Suprapubic skin (tissue), 4 donors: ENCODE results near the gene LARGE1. TPM values are rescaled to one million over a fixed set of nuclear protein-coding genes. Genes with fewer than 3 reads are reported as not detected.
"Not testable (repeated sequence)": the region's sequence is repeated elsewhere in the genome, so short reads cannot be mapped to it uniquely, and the experiment has no call there.

ENCODE experiments used
- DNase-seq, 2 donors: peaks; one replicate each; pipeline ENCODE4 v3.0.0-alpha.2; 2019; ENCODE audit warnings: low spot score in 2 of 2
- H3K27ac ChIP-seq: fragments of 200-600 bp; sonication (generic); one replicate; pipeline ENCODE4 v1.5.1; 2019
- H3K27me3 ChIP-seq: fragments of 200-600 bp; sonication (generic); one replicate; pipeline ENCODE4 v1.5.1; 2019
- H3K36me3 ChIP-seq: fragments of 200-600 bp; sonication (generic); one replicate; pipeline ENCODE4 v1.5.1; 2019
- H3K4me1 ChIP-seq: fragments of 200-600 bp; sonication (generic); one replicate; pipeline ENCODE4 v1.5.1; 2019
- H3K4me3 ChIP-seq: fragments of 200-600 bp; sonication (generic); one replicate; pipeline ENCODE4 v1.5.1; 2019; ENCODE audit warnings: mild to moderate bottlenecking
- H3K9me3 ChIP-seq: fragments of 200-600 bp; sonication (generic); one replicate; pipeline ENCODE4 v1.5.1; 2019
- EP300 ChIP-seq: sonication (generic); formaldehyde crosslinking; IDR thresholded peaks from one replicate; pipeline ENCODE4 v1.6.1; 2017; ENCODE audit warnings: antibody characterized with exemption
- POLR2A ChIP-seq, 2 donors: fragments of 450-650 bp; IDR thresholded peaks; one replicate each; pipeline ENCODE4 v1.6.1; 2017; ENCODE audit warnings: antibody characterized with exemption in 2 of 2, mild to moderate bottlenecking in 2 of 2, moderate library complexity in 2 of 2
- POLR2AphosphoS5 ChIP-seq, 3 donors: sonication (generic); formaldehyde crosslinking; IDR thresholded peaks; one replicate each; pipeline ENCODE4 v1.6.1; 2017; ENCODE audit warnings: antibody characterized with exemption in 3 of 3
- WGBS: methylation state at CpG from one replicate; pipeline ENCODE4 v1.1.5; 2018; 5-methylcytosine and 5-hydroxymethylcytosine counted together
- total RNA-seq, 4 donors: library from RNA; depleted of rRNA; stranded (reverse); fragments of >200 nt; gene quantifications; one replicate each; pipeline ENCODE4 v1.1.0, GENCODE V29; 2016
- TF ChIP-seq, protein P1 (sequence below), 2 donors: fragments of 200-600 bp in 1 of 2; fragments of 450-650 bp in 1 of 2; sonication (generic) in 1 of 2; IDR thresholded peaks; one replicate each; pipeline ENCODE4 v1.5.1; 2016 to 2019; ENCODE audit warnings: antibody characterized with exemption in 2 of 2, mild to moderate bottlenecking in 1 of 2, moderate library complexity in 1 of 2

The LARGE1 gene
- total RNA-seq, 4 donors from 2014 or later, result 12.1 to 41.6 (median 21.1) TPM

GRCh38 chr22:33464698-33465097 is 455.6 kb downstream of the LARGE1 start:
- no peak for DNase-seq
- H3K4me3 ChIP-seq, result no peak overlapping the region
- H3K9me3 ChIP-seq, result peaks cover 6% of the 10 kb centered on the region
- WGBS, result 91% methylated on average over 2 of the region's 2 CpGs
- H3K36me3 ChIP-seq, result no peaks in the 10 kb centered on the region
- H3K4me1 ChIP-seq, result no peaks in the 10 kb centered on the region
- H3K27me3 ChIP-seq, result no peaks in the 10 kb centered on the region
- TF ChIP-seq POLR2A (IDR thresholded peaks at IDR 0.05) (no peak), EP300 (no peak), POLR2AphosphoS5 (IDR thresholded peaks at IDR 0.05) (no peak)
- TF ChIP-seq, protein P1, sequence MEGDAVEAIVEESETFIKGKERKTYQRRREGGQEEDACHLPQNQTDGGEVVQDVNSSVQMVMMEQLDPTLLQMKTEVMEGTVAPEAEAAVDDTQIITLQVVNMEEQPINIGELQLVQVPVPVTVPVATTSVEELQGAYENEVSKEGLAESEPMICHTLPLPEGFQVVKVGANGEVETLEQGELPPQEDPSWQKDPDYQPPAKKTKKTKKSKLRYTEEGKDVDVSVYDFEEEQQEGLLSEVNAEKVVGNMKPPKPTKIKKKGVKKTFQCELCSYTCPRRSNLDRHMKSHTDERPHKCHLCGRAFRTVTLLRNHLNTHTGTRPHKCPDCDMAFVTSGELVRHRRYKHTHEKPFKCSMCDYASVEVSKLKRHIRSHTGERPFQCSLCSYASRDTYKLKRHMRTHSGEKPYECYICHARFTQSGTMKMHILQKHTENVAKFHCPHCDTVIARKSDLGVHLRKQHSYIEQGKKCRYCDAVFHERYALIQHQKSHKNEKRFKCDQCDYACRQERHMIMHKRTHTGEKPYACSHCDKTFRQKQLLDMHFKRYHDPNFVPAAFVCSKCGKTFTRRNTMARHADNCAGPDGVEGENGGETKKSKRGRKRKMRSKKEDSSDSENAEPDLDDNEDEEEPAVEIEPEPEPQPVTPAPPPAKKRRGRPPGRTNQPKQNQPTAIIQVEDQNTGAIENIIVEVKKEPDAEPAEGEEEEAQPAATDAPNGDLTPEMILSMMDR (IDR thresholded peaks at IDR 0.05), result no peak
- no peak overlapping the region for H3K27ac ChIP-seq

DNA sequence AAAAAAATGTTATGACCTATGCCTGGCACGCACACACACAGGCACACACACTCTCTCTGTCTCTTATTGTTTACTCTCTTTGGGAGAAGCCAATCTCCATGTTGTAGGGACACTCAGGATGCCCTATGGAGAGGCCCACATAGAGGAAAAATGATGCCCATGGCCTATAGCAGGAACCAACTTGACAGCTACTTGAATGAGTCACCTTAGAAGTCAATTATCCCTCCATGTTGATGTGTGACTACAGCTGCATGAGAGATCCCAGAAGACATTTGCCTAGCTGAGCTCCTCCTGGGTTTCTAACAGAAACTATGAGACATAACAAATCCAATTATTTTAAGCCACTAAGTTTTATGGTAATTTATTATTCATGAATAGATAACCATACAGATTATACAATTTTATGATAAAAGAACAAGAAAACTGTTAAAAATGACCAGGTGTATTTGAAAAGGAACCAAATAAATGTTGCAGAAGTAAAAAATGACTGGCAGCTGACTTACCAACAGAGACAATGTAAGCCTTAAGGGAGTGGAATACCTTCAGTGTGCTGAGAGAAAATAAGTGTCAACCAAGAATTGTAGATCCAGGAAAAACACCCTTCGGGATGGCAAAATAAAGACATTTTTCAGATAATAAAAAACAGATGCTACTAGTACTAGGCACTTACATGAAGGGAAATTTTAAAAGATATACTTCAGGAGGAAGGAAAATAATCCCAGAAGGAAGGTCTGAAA is 458.4 kb downstream of the LARGE1 start:
- H3K4me1 ChIP-seq, result no peaks in the 10 kb centered on the region
- H3K9me3 ChIP-seq, result peaks cover 6% of the 10 kb centered on the region
- DNase-seq, result no peak
- H3K27me3 ChIP-seq, result no peaks in the 10 kb centered on the region
- H3K27ac ChIP-seq, result no peak overlapping the region
- no peaks in the 10 kb centered on the region for H3K36me3 ChIP-seq
- TF ChIP-seq, protein P1 (IDR thresholded peaks at IDR 0.05), result no peak
- TF ChIP-seq EP300 (no peak), POLR2AphosphoS5 (IDR thresholded peaks at IDR 0.05) (no peak), POLR2A (IDR thresholded peaks at IDR 0.05) (no peak)
- WGBS, result 62% methylated on average over 2 of the region's 2 CpGs
- no peak overlapping the region for H3K4me3 ChIP-seq

GRCh38 chr22:33461245-33461644 is 459.0 kb downstream of the LARGE1 start:
- not testable (repeated sequence) for H3K4me1 ChIP-seq, H3K4me3 ChIP-seq, DNase-seq, H3K27me3 ChIP-seq, H3K9me3 ChIP-seq, H3K27ac ChIP-seq, H3K36me3 ChIP-seq
- WGBS, result 89% methylated on average over 1 of the region's 1 CpG

GRCh38 chr22:33459137-33459536 is 461.1 kb downstream of the LARGE1 start:
- WGBS, result 80% methylated on average over 6 of the region's 6 CpGs
- TF ChIP-seq POLR2AphosphoS5 (IDR thresholded peaks at IDR 0.05) (no peak), EP300 (no peak), POLR2A (IDR thresholded peaks at IDR 0.05) (no peak)
- TF ChIP-seq, protein P1 (IDR thresholded peaks at IDR 0.05), result no peak
- DNase-seq, result no peak

GRCh38 chr22:33456511-33456910 is 463.8 kb downstream of the LARGE1 start:
- no peak for TF ChIP-seq POLR2A (IDR thresholded peaks at IDR 0.05)
- no peak for TF ChIP-seq POLR2AphosphoS5 (IDR thresholded peaks at IDR 0.05)
- TF ChIP-seq EP300, result no peak
- TF ChIP-seq, protein P1 (IDR thresholded peaks at IDR 0.05), result no peak
- H3K9me3 ChIP-seq, result peaks cover under 1% of the 10 kb centered on the region
- DNase-seq, result no peak
- no peak overlapping the region for H3K4me3 ChIP-seq
- no peaks in the 10 kb centered on the region for H3K27me3 ChIP-seq
- 95% methylated on average over 1 of the region's 1 CpG for WGBS
- no peaks in the 10 kb centered on the region for H3K4me1 ChIP-seq
- H3K27ac ChIP-seq, result no peak overlapping the region
- no peaks in the 10 kb centered on the region for H3K36me3 ChIP-seq

More at GRCh38 chr22:33459137-33459536, 461.1 kb downstream of the LARGE1 start:
- no peak overlapping the region for H3K27ac ChIP-seq
- H3K27me3 ChIP-seq, result no peaks in the 10 kb centered on the region
- H3K4me1 ChIP-seq, result no peaks in the 10 kb centered on the region
- H3K4me3 ChIP-seq, result no peak overlapping the region
- H3K36me3 ChIP-seq, result no peaks in the 10 kb centered on the region
- H3K9me3 ChIP-seq, result peaks cover 6% of the 10 kb centered on the region

GRCh38 chr22:33455036-33455435 is 465.2 kb downstream of the LARGE1 start:
- DNase-seq, result no peak
- TF ChIP-seq POLR2AphosphoS5 (IDR thresholded peaks at IDR 0.05), result no peak
- no peak for TF ChIP-seq EP300
- TF ChIP-seq, protein P1 (IDR thresholded peaks at IDR 0.05), result no peak
- no peak for TF ChIP-seq POLR2A (IDR thresholded peaks at IDR 0.05)
- Histone ChIP-seq H3K36me3 (no peaks in the 10 kb centered on the region), H3K4me3 (no peak overlapping the region), H3K27ac (no peak overlapping the region), H3K9me3 (no peaks in the 10 kb centered on the region), H3K27me3 (no peaks in the 10 kb centered on the region), H3K4me1 (no peaks in the 10 kb centered on the region)
- 89% methylated on average over 1 of the region's 1 CpG for WGBS
